ENCODE measurements around the gene PRKN.

Gene PRKN

GRCh38 chr6:161745594-161746141 lies 981.9 kb downstream of the PRKN start:
- no peak for DNase-seq

- no peak for DNase-seq
Observed at GRCh38 chr6:161745128-161745527, 982.4 kb downstream of the PRKN start.

- no peak for DNase-seq
Observed at GRCh38 chr6:161744211-161745067, 983.1 kb downstream of the PRKN start.

- no peak for DNase-seq
Observed at GRCh38 chr6:161743509-161744178, 983.9 kb downstream of the PRKN start.

GRCh38 chr6:161740486-161740885 lies 987.1 kb downstream of the PRKN start:
- DNase-seq: no peak

GRCh38 chr6:161736781-161737292 lies 990.7 kb downstream of the PRKN start:
- no peak for DNase-seq

- DNase-seq: no peak
Observed at GRCh38 chr6:161736326-161736725, 991.2 kb downstream of the PRKN start.

- DNase-seq: no peak
Observed at GRCh38 chr6:161732594-161732993, 995.0 kb downstream of the PRKN start.

- no peak for DNase-seq
Observed at GRCh38 chr6:161727083-161727833, 1000.3 kb downstream of the PRKN start.

GRCh38 chr6:161722394-161722793 lies 1005.2 kb downstream of the PRKN start:
- no peak for DNase-seq

- DNase-seq: no peak
Observed at GRCh38 chr6:161721511-161721910, 1006.1 kb downstream of the PRKN start.

- DNase-seq: no peak
Observed at GRCh38 chr6:161716176-161716575, 1011.4 kb downstream of the PRKN start.

- DNase-seq: no peak
Observed at GRCh38 chr6:161711938-161712337, 1015.6 kb downstream of the PRKN start.

- DNase-seq: no peak
Observed at GRCh38 chr6:161711515-161711914, 1016.1 kb downstream of the PRKN start.

- no peak for DNase-seq
Observed at GRCh38 chr6:161710698-161711097, 1016.9 kb downstream of the PRKN start.

GRCh38 chr6:161701056-161701455 lies 1026.5 kb downstream of the PRKN start:
- DNase-seq: no peak

GRCh38 chr6:161696801-161697200 lies 1030.8 kb downstream of the PRKN start:
- DNase-seq: no peak

GRCh38 chr6:161694995-161695394 lies 1032.6 kb downstream of the PRKN start:
- no peak for DNase-seq

- no peak for DNase-seq
Observed at GRCh38 chr6:161686655-161687054, 1040.9 kb downstream of the PRKN start.

GRCh38 chr6:161684731-161685475 lies 1042.7 kb downstream of the PRKN start:
- DNase-seq: no peak

- DNase-seq: no peak
Observed at GRCh38 chr6:161683400-161683799, 1044.2 kb downstream of the PRKN start.

GRCh38 chr6:161682982-161683381 lies 1044.6 kb downstream of the PRKN start:
- DNase-seq: no peak
